ENCODE results near the gene MAD1L1.

MAD1L1 gene

GRCh38 chr7:2263176-2263575 is 30.4 kb upstream of the MAD1L1 start:
- H3K4me1 ChIP-seq (ENCODE audit: insufficient read depth, low read length), result no peaks in the 10 kb centered on the region
- H3K79me2 ChIP-seq (ENCODE audit: insufficient read depth, low read length), result no peaks in the 10 kb centered on the region
- no peaks in the 10 kb centered on the region for H4K20me1 ChIP-seq (ENCODE audit: insufficient read depth, low read length)
- H3K9ac ChIP-seq (ENCODE audit: low read depth, low read length), result no peak overlapping the region
- H3K27me3 ChIP-seq (ENCODE audit: insufficient read depth, low read length, poor library complexity), result no peaks in the 10 kb centered on the region
- peaks cover 22% of the 10 kb centered on the region for H3K36me3 ChIP-seq (ENCODE audit: insufficient read depth, low read length)
- no peak overlapping the region for H2AFZ ChIP-seq (ENCODE audit: low read depth, low read length)
- no peak overlapping the region for H3K4me2 ChIP-seq (ENCODE audit: insufficient read depth, low read length)
- TF ChIP-seq CTCF (IDR thresholded peaks at IDR 0.05; ENCODE audit: borderline replicate concordance, extremely low read depth, low read length, poor library complexity, severe bottlenecking) (no peak), EZH2 (IDR thresholded peaks at IDR 0.05; ENCODE audit: borderline replicate concordance, low read depth, low read length, severe bottlenecking) (no peak)
- H3K9me3 ChIP-seq (ENCODE audit: insufficient read depth, low read length, severe bottlenecking), result no peaks in the 10 kb centered on the region
- no peak for ATAC-seq (ENCODE audit: insufficient read depth, low read depth)
- no peak overlapping the region for H3K4me3 ChIP-seq (ENCODE audit: low read depth in 1 of 2, low read length in 2 of 2)
- no peak for DNase-seq
- no peak overlapping the region for H3K27ac ChIP-seq (ENCODE audit: low read length)

DNA sequence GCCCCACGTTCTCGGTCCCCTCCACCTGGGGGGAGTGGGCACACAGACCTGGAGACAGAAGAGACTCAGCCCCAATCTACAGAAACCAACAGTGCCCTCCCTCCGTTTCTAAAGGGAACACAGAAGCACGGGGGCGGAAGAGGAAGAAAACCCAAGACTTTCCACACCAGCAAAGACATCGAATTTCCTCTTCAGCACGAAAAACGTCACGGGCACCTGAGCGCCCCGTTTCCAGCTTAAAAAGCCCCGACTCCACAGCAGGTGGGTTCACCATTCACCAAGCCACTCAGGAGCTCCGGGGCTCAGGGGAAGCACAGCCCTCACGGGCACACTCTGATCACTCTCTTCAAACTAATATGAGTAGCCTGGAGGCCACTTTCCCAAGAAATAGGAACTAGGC is 28.9 kb upstream of the MAD1L1 start:
- TF ChIP-seq EZH2 (IDR thresholded peaks at IDR 0.05; ENCODE audit: borderline replicate concordance, low read depth, low read length, severe bottlenecking) (no peak), CTCF (IDR thresholded peaks at IDR 0.05; ENCODE audit: borderline replicate concordance, extremely low read depth, low read length, poor library complexity, severe bottlenecking) (no peak)
- H3K9me3 ChIP-seq (ENCODE audit: insufficient read depth, low read length, severe bottlenecking), result no peaks in the 10 kb centered on the region
- no peaks in the 10 kb centered on the region for H3K4me1 ChIP-seq (ENCODE audit: insufficient read depth, low read length)
- H3K4me3 ChIP-seq (ENCODE audit: low read depth in 1 of 2, low read length in 2 of 2), result no peak overlapping the region
- H2AFZ ChIP-seq (ENCODE audit: low read depth, low read length), result no peak overlapping the region
- DNase-seq (no peak), ATAC-seq (ENCODE audit: insufficient read depth, low read depth) (no peak)
- no peaks in the 10 kb centered on the region for H4K20me1 ChIP-seq (ENCODE audit: insufficient read depth, low read length)
- H3K9ac ChIP-seq (ENCODE audit: low read depth, low read length), result no peak overlapping the region
- H3K27ac ChIP-seq (ENCODE audit: low read length), result no peak overlapping the region
- no peaks in the 10 kb centered on the region for H3K27me3 ChIP-seq (ENCODE audit: insufficient read depth, low read length, poor library complexity)
- no peaks in the 10 kb centered on the region for H3K79me2 ChIP-seq (ENCODE audit: insufficient read depth, low read length)
- H3K36me3 ChIP-seq (ENCODE audit: insufficient read depth, low read length), result peaks cover 32% of the 10 kb centered on the region
- H3K4me2 ChIP-seq (ENCODE audit: insufficient read depth, low read length), result no peak overlapping the region

DNA sequence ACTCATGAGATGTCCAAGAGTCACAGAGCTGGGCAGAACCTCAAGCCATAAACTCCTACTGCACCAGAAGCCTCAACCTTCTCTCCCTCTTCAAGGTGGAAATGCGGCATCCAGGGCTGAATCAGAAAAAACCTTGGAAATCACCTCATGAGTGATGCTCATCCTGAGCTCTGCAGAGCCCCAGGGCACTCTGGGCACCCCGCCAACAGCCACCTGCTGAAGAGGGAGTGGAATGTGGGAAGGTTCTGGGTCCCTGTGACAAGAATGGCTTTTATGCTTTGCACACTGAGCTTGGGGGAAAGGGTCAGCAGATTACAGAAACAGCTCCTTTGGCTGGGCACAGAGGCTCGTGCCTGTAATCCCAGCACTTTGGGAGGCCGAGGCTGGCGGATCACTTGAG is 28.1 kb upstream of the MAD1L1 start:
- no peak for DNase-seq
- no peaks in the 10 kb centered on the region for H4K20me1 ChIP-seq (ENCODE audit: insufficient read depth, low read length)
- no peaks in the 10 kb centered on the region for H3K4me1 ChIP-seq (ENCODE audit: insufficient read depth, low read length)
- H3K4me2 ChIP-seq (ENCODE audit: insufficient read depth, low read length), result no peak overlapping the region
- no peaks in the 10 kb centered on the region for H3K27me3 ChIP-seq (ENCODE audit: insufficient read depth, low read length, poor library complexity)
- H3K9ac ChIP-seq (ENCODE audit: low read depth, low read length), result no peak overlapping the region
- no peak overlapping the region for H2AFZ ChIP-seq (ENCODE audit: low read depth, low read length)
- no peak overlapping the region for H3K4me3 ChIP-seq (ENCODE audit: low read depth in 1 of 2, low read length in 2 of 2)
- H3K27ac ChIP-seq (ENCODE audit: low read length), result no peak overlapping the region
- peaks cover 32% of the 10 kb centered on the region for H3K36me3 ChIP-seq (ENCODE audit: insufficient read depth, low read length)
- no peak for TF ChIP-seq EZH2 (IDR thresholded peaks at IDR 0.05; ENCODE audit: borderline replicate concordance, low read depth, low read length, severe bottlenecking)
- TF ChIP-seq CTCF (IDR thresholded peaks at IDR 0.05; ENCODE audit: borderline replicate concordance, extremely low read depth, low read length, poor library complexity, severe bottlenecking), result no peak
- ATAC-seq (ENCODE audit: insufficient read depth, low read depth), result no peak
- no peaks in the 10 kb centered on the region for H3K9me3 ChIP-seq (ENCODE audit: insufficient read depth, low read length, severe bottlenecking)
- H3K79me2 ChIP-seq (ENCODE audit: insufficient read depth, low read length), result no peaks in the 10 kb centered on the region

DNA sequence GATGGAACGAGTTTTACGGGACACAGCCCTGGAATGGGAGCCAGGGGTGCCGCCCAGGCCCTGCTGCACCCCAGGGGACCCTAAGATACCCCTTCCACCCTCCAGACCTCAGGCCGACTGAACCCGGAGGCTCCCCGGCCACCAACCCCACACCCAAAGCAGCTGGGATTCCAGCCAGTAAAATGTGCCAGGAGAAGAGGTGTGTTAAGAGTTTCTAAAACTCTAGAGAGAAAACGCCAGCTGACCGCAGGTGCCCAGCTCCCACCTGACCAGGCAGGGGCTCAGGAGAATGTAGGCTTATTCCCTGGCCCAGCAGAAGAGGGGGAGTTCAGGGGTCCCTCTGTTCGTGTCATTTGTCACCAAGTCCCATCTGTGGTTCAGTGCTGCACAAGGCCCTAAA is 26.7 kb upstream of the MAD1L1 start:
- Histone ChIP-seq H3K27ac (ENCODE audit: low read length) (no peak overlapping the region), H4K20me1 (ENCODE audit: insufficient read depth, low read length) (no peaks in the 10 kb centered on the region)
- no peak for ATAC-seq (ENCODE audit: insufficient read depth, low read depth)

More for the DNA sequence above, 26.7 kb upstream of the MAD1L1 start:
- Histone ChIP-seq H2AFZ (ENCODE audit: low read depth, low read length) (no peak overlapping the region), H3K36me3 (ENCODE audit: insufficient read depth, low read length) (peaks cover 42% of the 10 kb centered on the region), H3K27me3 (ENCODE audit: insufficient read depth, low read length, poor library complexity) (no peaks in the 10 kb centered on the region), H3K79me2 (ENCODE audit: insufficient read depth, low read length) (no peaks in the 10 kb centered on the region), H3K9me3 (ENCODE audit: insufficient read depth, low read length, severe bottlenecking) (no peaks in the 10 kb centered on the region), H3K9ac (ENCODE audit: low read depth, low read length) (no peak overlapping the region), H3K4me2 (ENCODE audit: insufficient read depth, low read length) (no peak overlapping the region), H3K4me1 (ENCODE audit: insufficient read depth, low read length) (no peaks in the 10 kb centered on the region), H3K4me3 (ENCODE audit: low read depth in 1 of 2, low read length in 2 of 2) (no peak overlapping the region)
- TF ChIP-seq CTCF (IDR thresholded peaks at IDR 0.05; ENCODE audit: borderline replicate concordance, extremely low read depth, low read length, poor library complexity, severe bottlenecking) (no peak), EZH2 (IDR thresholded peaks at IDR 0.05; ENCODE audit: borderline replicate concordance, low read depth, low read length, severe bottlenecking) (no peak)
- no peak for DNase-seq

All from DND-41 (cell line).